ENCODE data around the gene SLC16A4. TPM values are rescaled to one million over a fixed set of nuclear protein-coding genes. Genes with fewer than 3 reads are reported as not detected.
"Not testable (repeated sequence)": the region's sequence is repeated elsewhere in the genome, so short reads cannot be mapped to it uniquely, and the experiment has no call there.

The SLC16A4 gene
- total and polyA plus RNA-seq, 2 donors = 0.71 to 2.8 TPM

GRCh38 chr1:110413045-110413444 is 22.2 kb upstream of the SLC16A4 start:
- H3K4me1 ChIP-seq (ENCODE audit: control insufficient read depth in 2 of 2, insufficient read depth in 2 of 2, low read length in 2 of 2); H3K4me3 ChIP-seq (ENCODE audit: low read length in 2 of 2); H3K27ac ChIP-seq (ENCODE audit: low read depth in 1 of 2, low read length in 1 of 2); H3K9me3 ChIP-seq (ENCODE audit: control insufficient read depth in 2 of 2, insufficient read depth in 1 of 2, low read length in 1 of 2); DNase-seq (ENCODE audit: low read depth in 6 of 9, low spot score in 9 of 9); H3K27me3 ChIP-seq (ENCODE audit: control insufficient read depth in 2 of 2, insufficient read depth in 1 of 2, low read length in 1 of 2); H3K36me3 ChIP-seq (ENCODE audit: control insufficient read depth in 2 of 2, insufficient read depth in 2 of 2, low read length in 1 of 2): not testable (repeated sequence)
- 94% methylated on average over 1 of the region's 1 CpG for WGBS

- Histone ChIP-seq H3K4me3 (ENCODE audit: low read length in 2 of 2) (no peak overlapping the region), H3K27ac (ENCODE audit: low read depth in 1 of 2, low read length in 1 of 2) (no peak overlapping the region), H3K36me3 (ENCODE audit: control insufficient read depth in 2 of 2, insufficient read depth in 2 of 2, low read length in 1 of 2) (no peaks in the 10 kb centered on the region), H3K4me1 (ENCODE audit: control insufficient read depth in 2 of 2, insufficient read depth in 2 of 2, low read length in 2 of 2) (peaks cover 0 to 3% of the 10 kb centered on the region in 2 donors), H3K27me3 (ENCODE audit: control insufficient read depth in 2 of 2, insufficient read depth in 1 of 2, low read length in 1 of 2) (no peaks in the 10 kb centered on the region), H3K9me3 (ENCODE audit: control insufficient read depth in 2 of 2, insufficient read depth in 1 of 2, low read length in 1 of 2) (no peaks in the 10 kb centered on the region)
- 59% methylated on average over 4 of the region's 4 CpGs for WGBS
- DNase-seq (ENCODE audit: low read depth in 6 of 9, low spot score in 9 of 9) = peak in 7 of 9 donors; percentile 19 to 67 (median 47)
Observed at GRCh38 chr1:110412576-110412975, 21.8 kb upstream of the SLC16A4 start.

GRCh38 chr1:110411173-110411735 is 20.4 kb upstream of the SLC16A4 start:
- 88% methylated on average over 7 of the region's 7 CpGs for WGBS
- Histone ChIP-seq H3K9me3 (ENCODE audit: control insufficient read depth in 2 of 2, insufficient read depth in 1 of 2, low read length in 1 of 2) (no peaks in the 10 kb centered on the region), H3K4me1 (ENCODE audit: control insufficient read depth in 2 of 2, insufficient read depth in 2 of 2, low read length in 2 of 2) (peaks cover 0 to 3% of the 10 kb centered on the region in 2 donors), H3K4me3 (ENCODE audit: low read length in 2 of 2) (no peak overlapping the region), H3K27me3 (ENCODE audit: control insufficient read depth in 2 of 2, insufficient read depth in 1 of 2, low read length in 1 of 2) (no peaks in the 10 kb centered on the region), H3K36me3 (ENCODE audit: control insufficient read depth in 2 of 2, insufficient read depth in 2 of 2, low read length in 1 of 2) (no peaks in the 10 kb centered on the region), H3K27ac (ENCODE audit: low read depth in 1 of 2, low read length in 1 of 2) (no peak overlapping the region)
- DNase-seq (ENCODE audit: low read depth in 6 of 9, low spot score in 9 of 9) = no peak

- Histone ChIP-seq H3K27me3 (ENCODE audit: control insufficient read depth in 2 of 2, insufficient read depth in 1 of 2, low read length in 1 of 2) (no peaks in the 10 kb centered on the region), H3K4me3 (ENCODE audit: low read length in 2 of 2) (no peak overlapping the region), H3K27ac (ENCODE audit: low read depth in 1 of 2, low read length in 1 of 2) (no peak overlapping the region), H3K36me3 (ENCODE audit: control insufficient read depth in 2 of 2, insufficient read depth in 2 of 2, low read length in 1 of 2) (peaks cover 0 to 11% of the 10 kb centered on the region in 2 donors), H3K4me1 (ENCODE audit: control insufficient read depth in 2 of 2, insufficient read depth in 2 of 2, low read length in 2 of 2) (peaks cover 0 to 3% of the 10 kb centered on the region in 2 donors), H3K9me3 (ENCODE audit: control insufficient read depth in 2 of 2, insufficient read depth in 1 of 2, low read length in 1 of 2) (no peaks in the 10 kb centered on the region)
- WGBS = 98% methylated on average over 6 of the region's 6 CpGs
- no peak for DNase-seq (ENCODE audit: low read depth in 6 of 9, low spot score in 9 of 9)
Observed at GRCh38 chr1:110409316-110409715, 18.5 kb upstream of the SLC16A4 start.

- DNase-seq (ENCODE audit: low read depth in 6 of 9, low spot score in 9 of 9) = no peak
- Histone ChIP-seq H3K36me3 (ENCODE audit: control insufficient read depth in 2 of 2, insufficient read depth in 2 of 2, low read length in 1 of 2) (peaks cover 5 to 18% of the 10 kb centered on the region in 2 donors), H3K4me3 (ENCODE audit: low read length in 2 of 2) (no peak overlapping the region), H3K4me1 (ENCODE audit: control insufficient read depth in 2 of 2, insufficient read depth in 2 of 2, low read length in 2 of 2) (peaks cover 0 to 3% of the 10 kb centered on the region in 2 donors), H3K27me3 (ENCODE audit: control insufficient read depth in 2 of 2, insufficient read depth in 1 of 2, low read length in 1 of 2) (no peaks in the 10 kb centered on the region), H3K27ac (ENCODE audit: low read depth in 1 of 2, low read length in 1 of 2) (no peak overlapping the region), H3K9me3 (ENCODE audit: control insufficient read depth in 2 of 2, insufficient read depth in 1 of 2, low read length in 1 of 2) (no peaks in the 10 kb centered on the region)
- WGBS = 93% methylated on average over 8 of the region's 8 CpGs
Observed at GRCh38 chr1:110408488-110408887, 17.7 kb upstream of the SLC16A4 start.

- Histone ChIP-seq H3K9me3 (ENCODE audit: control insufficient read depth in 2 of 2, insufficient read depth in 1 of 2, low read length in 1 of 2) (no peaks in the 10 kb centered on the region), H3K27ac (ENCODE audit: low read depth in 1 of 2, low read length in 1 of 2) (peak within 1 kb of the TSS; percentile 82 to 88), H3K4me3 (ENCODE audit: low read length in 2 of 2) (peak within 1 kb of the TSS; percentile 86 to 97), H3K4me1 (ENCODE audit: control insufficient read depth in 2 of 2, insufficient read depth in 2 of 2, low read length in 2 of 2) (peaks cover 0 to 3% of the 10 kb centered on the region in 2 donors), H3K36me3 (ENCODE audit: control insufficient read depth in 2 of 2, insufficient read depth in 2 of 2, low read length in 1 of 2) (peaks cover 11 to 28% of the 10 kb centered on the region in 2 donors), H3K27me3 (ENCODE audit: control insufficient read depth in 2 of 2, insufficient read depth in 1 of 2, low read length in 1 of 2) (no peaks in the 10 kb centered on the region)
- peak; percentile 85 to 96 (median 89) for DNase-seq (ENCODE audit: low read depth in 6 of 9, low spot score in 9 of 9)
- under 1% methylated on average over 76 of the region's 76 CpGs for WGBS
Observed at GRCh38 chr1:110407260-110408210, 16.7 kb upstream of the SLC16A4 start, which contains the start of gene LAMTOR5. LAMTOR5 (minus strand) TSS chr1:110407694; CDS start chr1:110407620, 74 bp downstream.

- Histone ChIP-seq H3K36me3 (ENCODE audit: control insufficient read depth in 2 of 2, insufficient read depth in 2 of 2, low read length in 1 of 2) (peaks cover 19 to 38% of the 10 kb centered on the region in 2 donors), H3K4me3 (ENCODE audit: low read length in 2 of 2) (peak overlapping the region; percentile 86 to 97)
- not testable (repeated sequence) for H3K9me3 ChIP-seq (ENCODE audit: control insufficient read depth in 2 of 2, insufficient read depth in 1 of 2, low read length in 1 of 2); H3K4me1 ChIP-seq (ENCODE audit: control insufficient read depth in 2 of 2, insufficient read depth in 2 of 2, low read length in 2 of 2); H3K27me3 ChIP-seq (ENCODE audit: control insufficient read depth in 2 of 2, insufficient read depth in 1 of 2, low read length in 1 of 2); H3K27ac ChIP-seq (ENCODE audit: low read depth in 1 of 2, low read length in 1 of 2); DNase-seq (ENCODE audit: low read depth in 6 of 9, low spot score in 9 of 9)
- WGBS = 93% methylated on average over 15 of the region's 15 CpGs
Observed at GRCh38 chr1:110406407-110406806, 15.6 kb upstream of the SLC16A4 start.

GRCh38 chr1:110404401-110404800 is 13.6 kb upstream of the SLC16A4 start:
- Histone ChIP-seq H3K27me3 (ENCODE audit: control insufficient read depth in 2 of 2, insufficient read depth in 1 of 2, low read length in 1 of 2) (no peaks in the 10 kb centered on the region), H3K9me3 (ENCODE audit: control insufficient read depth in 2 of 2, insufficient read depth in 1 of 2, low read length in 1 of 2) (no peaks in the 10 kb centered on the region), H3K36me3 (ENCODE audit: control insufficient read depth in 2 of 2, insufficient read depth in 2 of 2, low read length in 1 of 2) (peaks cover 30 to 48% of the 10 kb centered on the region in 2 donors), H3K27ac (ENCODE audit: low read depth in 1 of 2, low read length in 1 of 2) (no peak overlapping the region), H3K4me1 (ENCODE audit: control insufficient read depth in 2 of 2, insufficient read depth in 2 of 2, low read length in 2 of 2) (peaks cover 0 to 3% of the 10 kb centered on the region in 2 donors), H3K4me3 (ENCODE audit: low read length in 2 of 2) (no peak overlapping the region)
- 98% methylated on average over 4 of the region's 4 CpGs for WGBS
- no peak for DNase-seq (ENCODE audit: low read depth in 6 of 9, low spot score in 9 of 9)

- Histone ChIP-seq H3K4me1 (ENCODE audit: control insufficient read depth in 2 of 2, insufficient read depth in 2 of 2, low read length in 2 of 2) (peaks cover 0 to 3% of the 10 kb centered on the region in 2 donors), H3K4me3 (ENCODE audit: low read length in 2 of 2) (no peak overlapping the region), H3K9me3 (ENCODE audit: control insufficient read depth in 2 of 2, insufficient read depth in 1 of 2, low read length in 1 of 2) (no peaks in the 10 kb centered on the region), H3K36me3 (ENCODE audit: control insufficient read depth in 2 of 2, insufficient read depth in 2 of 2, low read length in 1 of 2) (peaks cover 30 to 48% of the 10 kb centered on the region in 2 donors), H3K27ac (ENCODE audit: low read depth in 1 of 2, low read length in 1 of 2) (no peak overlapping the region), H3K27me3 (ENCODE audit: control insufficient read depth in 2 of 2, insufficient read depth in 1 of 2, low read length in 1 of 2) (no peaks in the 10 kb centered on the region)
- no peak for DNase-seq (ENCODE audit: low read depth in 6 of 9, low spot score in 9 of 9)
- WGBS = 98% methylated on average over 5 of the region's 5 CpGs
Observed at GRCh38 chr1:110403805-110404204, 13.0 kb upstream of the SLC16A4 start.

Measured in thymus (tissue), 11 donors.